ENCODE measurements around the gene FAM229A.

FAM229A gene

DNA sequence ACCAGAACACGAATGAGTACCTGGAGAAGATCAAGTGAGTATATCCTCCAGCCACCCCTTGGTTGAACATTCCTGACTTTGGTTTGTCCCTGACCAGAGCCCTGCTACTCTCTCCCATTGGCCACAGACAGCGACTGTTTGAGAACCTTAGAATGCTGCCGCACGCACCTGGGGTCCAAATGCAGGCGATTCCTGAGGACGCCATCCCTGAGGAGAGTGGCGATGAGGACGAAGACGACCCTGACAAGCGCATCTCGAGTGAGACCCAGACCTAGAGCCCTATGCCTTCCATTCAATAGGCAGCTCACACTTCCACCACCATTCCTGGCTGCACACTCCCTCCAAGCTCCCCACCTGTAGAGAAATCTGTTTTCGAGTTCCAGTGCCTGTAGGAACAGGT, 30.7 kb downstream of the FAM229A start:
- no peak for DNase-seq (ENCODE audit: low read depth in 3 of 3)

DNA sequence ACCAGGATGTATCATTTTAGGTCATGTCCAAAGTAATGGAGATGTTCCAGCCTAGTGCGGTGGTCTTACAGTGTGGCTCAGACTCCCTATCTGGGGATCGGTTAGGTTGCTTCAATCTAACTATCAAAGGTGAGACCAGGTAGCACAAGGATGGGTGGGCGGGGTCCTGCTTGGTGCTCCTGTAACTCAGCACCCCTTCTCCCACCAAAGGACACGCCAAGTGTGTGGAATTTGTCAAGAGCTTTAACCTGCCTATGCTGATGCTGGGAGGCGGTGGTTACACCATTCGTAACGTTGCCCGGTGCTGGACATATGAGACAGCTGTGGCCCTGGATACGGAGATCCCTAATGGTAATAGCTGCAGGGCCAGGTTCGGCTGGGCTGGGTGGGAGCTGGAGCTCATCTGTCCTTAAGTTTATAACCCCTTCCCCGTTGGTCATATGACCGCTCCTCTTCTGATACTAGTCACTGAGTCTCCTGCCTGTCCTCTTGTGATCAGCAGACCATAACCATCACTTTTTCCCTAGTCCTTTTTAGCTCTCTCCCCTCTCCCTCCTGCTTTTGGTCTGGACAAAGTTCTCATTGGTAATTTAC, 31.6 kb downstream of the FAM229A start:
- DNase-seq (ENCODE audit: low read depth in 3 of 3) = no peak

DNA sequence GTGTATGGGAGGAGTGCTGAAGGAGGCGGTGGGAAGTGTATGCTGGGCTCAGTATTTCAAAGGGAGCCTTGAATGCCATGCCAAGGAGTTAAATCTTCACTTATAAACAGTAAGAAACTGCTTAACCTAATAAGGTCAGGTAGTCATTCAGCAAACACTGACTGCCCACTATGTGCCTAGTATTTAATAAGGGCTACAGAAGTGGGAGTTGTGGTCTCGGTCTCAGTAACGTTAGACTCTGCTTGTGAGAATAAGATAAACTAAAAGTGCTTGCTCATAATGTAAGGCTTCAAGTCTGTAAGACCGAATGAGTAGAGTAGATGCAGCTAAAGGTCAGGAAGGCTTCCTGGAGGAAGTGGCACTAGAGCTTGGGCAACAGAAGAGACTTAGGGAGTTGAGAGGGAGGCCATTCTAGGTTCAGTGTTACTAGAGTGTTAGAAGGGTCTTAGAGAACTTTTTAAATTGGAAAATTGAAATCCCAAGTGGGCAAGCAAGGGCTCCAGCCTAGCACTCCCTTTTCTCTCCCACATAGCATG, 32.3 kb downstream of the FAM229A start:
- no peak for DNase-seq (ENCODE audit: low read depth in 3 of 3)

DNA sequence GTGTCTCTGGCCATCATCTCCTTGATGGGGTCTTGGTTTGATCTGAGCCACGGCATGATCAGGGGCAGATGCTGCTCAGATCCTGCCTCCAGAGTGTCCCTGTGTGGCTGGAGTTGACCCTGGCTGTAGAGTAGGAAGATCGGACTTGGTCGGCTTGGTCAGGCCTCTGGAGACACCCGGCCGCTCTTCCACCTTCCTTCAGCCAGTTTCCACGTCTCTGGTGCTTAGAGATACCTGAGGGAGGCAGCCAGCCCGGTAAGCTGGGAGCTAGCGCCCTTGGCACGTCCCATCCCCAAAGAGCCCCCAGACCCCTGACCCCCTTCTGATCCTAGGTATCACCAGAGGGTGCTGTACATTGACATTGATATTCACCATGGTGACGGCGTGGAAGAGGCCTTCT, 35.1 kb downstream of the FAM229A start:
- DNase-seq (ENCODE audit: low read depth in 3 of 3) = no peak

DNA sequence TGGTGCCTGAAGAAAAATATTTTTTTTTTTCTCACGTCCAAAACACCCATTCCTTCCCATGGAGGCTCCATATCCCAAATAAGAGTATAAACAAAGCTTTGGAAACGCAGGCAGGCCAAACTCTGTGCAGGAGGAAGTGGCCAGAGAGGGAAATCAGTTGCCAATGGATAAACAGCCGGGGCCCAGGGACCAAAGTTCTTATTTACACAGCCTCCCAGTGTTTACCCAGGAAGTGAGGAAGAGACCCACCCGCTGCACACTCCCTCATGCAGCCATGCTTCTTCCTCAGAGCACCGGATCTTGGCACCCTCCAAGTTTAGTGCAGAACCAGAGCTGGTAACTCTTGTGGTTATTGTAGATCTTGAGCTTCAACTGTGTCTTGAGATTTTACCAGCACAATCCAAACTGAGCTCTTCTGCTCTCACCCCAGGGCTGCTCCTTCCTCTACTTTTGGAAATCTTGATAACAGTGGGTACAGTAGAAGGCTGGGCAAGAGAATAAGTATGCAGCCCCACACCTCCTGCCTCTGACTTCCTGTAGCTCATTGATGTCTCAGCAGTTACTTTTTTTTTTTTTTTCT, 40.5 kb downstream of the FAM229A start:
- no peak for DNase-seq (ENCODE audit: low read depth in 3 of 3)

DNA sequence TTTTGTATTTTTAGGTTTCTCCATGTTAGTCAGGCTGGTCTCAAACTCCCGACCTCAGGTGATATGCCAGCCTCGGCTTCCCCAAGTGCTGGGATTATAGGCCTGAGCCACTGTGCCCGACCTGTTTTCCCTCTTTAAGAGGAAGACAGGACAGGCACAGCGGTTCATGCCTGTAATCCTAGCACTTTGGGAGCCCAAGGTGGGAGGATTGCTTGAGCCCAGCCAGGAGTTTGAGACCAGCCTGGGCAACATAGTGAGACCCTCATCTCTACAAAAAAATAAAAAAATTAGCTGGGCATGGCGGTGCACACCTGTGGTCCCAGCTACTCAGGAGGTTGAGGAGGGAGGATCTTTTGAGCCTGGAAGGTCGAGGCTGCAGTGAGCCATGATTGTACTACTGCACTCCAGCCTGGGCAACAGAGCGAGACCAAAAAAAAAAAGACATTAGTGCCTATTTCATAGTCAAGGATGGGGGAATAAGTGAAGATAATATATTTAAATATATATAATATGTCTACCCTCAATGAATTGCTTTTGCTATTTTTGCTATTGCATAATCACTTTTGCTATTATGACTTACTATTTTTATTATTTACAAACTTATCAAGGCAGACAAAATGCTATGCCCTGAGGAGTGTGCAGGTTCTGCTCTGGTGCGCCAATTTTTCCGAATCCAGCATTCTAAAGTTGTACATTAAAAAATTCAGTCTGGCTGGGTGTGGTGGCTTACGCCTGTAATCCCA, 44.0 kb downstream of the FAM229A start:
- no peak for DNase-seq (ENCODE audit: low read depth in 3 of 3)

DNA sequence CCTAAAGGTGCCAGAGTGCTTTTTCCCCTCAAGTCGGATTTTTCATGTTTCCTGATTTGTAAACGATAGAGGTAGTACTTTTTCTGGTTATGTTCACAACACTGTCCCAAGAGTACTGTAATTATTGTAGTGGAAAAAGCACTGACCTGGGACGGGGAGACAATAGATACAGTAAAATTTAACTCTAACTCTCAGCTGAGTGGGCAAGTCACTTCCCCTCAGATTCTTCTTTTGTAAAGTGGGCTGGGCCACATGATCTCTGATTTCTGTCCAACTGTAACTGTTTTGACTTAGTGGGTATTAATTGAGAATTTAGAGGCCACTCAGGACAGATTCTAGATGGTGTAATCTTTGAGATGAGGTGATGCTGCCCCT, 45.4 kb downstream of the FAM229A start:
- DNase-seq (ENCODE audit: low read depth in 3 of 3) = no peak

DNA sequence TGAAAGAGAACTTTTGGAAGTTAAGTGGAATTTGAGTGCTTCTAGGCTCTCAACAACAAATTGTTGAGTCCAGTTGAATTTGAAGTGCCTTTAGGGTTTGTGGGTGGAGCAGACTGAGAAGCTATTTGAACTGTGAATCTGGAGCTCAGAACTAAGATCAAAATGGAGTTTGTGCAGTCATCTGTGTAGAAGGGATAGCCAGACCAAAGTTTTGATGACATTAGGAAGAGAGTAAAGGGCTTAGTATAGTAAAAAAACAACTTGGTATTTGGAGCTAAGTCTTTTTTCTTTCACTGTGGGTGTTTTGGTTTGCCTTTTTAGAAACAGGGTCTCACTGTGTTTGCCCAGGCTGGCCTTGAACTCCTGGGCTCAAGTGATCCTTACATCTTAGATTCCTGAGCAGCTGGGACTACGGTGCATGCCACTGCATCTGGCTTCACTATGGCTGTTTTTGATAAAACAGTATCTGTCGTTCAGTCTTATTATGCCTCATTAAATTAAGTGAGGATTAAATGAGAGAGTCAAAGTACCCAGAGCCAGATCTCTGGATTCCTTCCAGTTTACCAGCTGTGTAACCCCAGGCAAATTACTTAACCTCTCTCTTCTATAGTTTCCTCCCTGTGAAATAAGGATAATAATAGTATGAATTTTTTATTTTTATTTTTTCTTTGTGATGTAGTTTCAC, 50.4 kb downstream of the FAM229A start:
- DNase-seq (ENCODE audit: low read depth in 3 of 3) = no peak
